ENCODE data around the gene MGAT2. TPM values are rescaled to one million over a fixed set of nuclear protein-coding genes. Genes with fewer than 3 reads are reported as not detected.

MGAT2 gene
- total RNA-seq, 1 donor from 2014 or later, result 47.0 TPM

DNA sequence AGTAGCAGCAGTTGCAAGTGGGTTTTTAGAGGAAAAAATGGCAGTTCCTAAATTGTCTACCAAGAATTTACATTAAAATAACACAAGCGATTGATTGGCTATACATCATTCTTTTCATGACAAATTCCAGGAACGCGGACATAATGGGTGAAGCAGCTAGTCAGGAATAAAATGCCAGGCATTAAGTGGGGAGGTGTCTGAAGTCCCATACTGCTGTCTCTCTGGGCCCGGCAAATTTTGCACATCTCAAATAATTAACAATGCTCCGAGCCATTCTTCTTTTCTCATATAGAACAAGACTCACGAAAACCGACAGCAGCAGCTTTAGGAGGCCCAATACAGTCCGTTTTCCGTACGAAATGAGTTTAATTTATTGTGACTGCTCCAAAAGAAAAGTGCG lies 869 bp upstream of the MGAT2 start:
- Mint-ChIP-seq H3K36me3 (ENCODE audit: low read depth, unreplicated experiment) (peaks cover 17% of the 10 kb centered on the region), H3K27me3 (ENCODE audit: unreplicated experiment) (peaks cover 22% of the 10 kb centered on the region), H3K4me3 (ENCODE audit: unreplicated experiment) (peak overlapping the region; percentile 98), H3K27ac (ENCODE audit: unreplicated experiment) (peak overlapping the region; percentile 98), H3K4me1 (ENCODE audit: unreplicated experiment) (peaks cover 20% of the 10 kb centered on the region), H3K9me3 (ENCODE audit: unreplicated experiment) (no peaks in the 10 kb centered on the region)
- TF ChIP-seq, protein P1, sequence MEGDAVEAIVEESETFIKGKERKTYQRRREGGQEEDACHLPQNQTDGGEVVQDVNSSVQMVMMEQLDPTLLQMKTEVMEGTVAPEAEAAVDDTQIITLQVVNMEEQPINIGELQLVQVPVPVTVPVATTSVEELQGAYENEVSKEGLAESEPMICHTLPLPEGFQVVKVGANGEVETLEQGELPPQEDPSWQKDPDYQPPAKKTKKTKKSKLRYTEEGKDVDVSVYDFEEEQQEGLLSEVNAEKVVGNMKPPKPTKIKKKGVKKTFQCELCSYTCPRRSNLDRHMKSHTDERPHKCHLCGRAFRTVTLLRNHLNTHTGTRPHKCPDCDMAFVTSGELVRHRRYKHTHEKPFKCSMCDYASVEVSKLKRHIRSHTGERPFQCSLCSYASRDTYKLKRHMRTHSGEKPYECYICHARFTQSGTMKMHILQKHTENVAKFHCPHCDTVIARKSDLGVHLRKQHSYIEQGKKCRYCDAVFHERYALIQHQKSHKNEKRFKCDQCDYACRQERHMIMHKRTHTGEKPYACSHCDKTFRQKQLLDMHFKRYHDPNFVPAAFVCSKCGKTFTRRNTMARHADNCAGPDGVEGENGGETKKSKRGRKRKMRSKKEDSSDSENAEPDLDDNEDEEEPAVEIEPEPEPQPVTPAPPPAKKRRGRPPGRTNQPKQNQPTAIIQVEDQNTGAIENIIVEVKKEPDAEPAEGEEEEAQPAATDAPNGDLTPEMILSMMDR (IDR thresholded peaks at IDR 0.05; ENCODE audit: unreplicated experiment), result no peak
- DNase-seq (ENCODE audit: low spot score), result no peak

DNA sequence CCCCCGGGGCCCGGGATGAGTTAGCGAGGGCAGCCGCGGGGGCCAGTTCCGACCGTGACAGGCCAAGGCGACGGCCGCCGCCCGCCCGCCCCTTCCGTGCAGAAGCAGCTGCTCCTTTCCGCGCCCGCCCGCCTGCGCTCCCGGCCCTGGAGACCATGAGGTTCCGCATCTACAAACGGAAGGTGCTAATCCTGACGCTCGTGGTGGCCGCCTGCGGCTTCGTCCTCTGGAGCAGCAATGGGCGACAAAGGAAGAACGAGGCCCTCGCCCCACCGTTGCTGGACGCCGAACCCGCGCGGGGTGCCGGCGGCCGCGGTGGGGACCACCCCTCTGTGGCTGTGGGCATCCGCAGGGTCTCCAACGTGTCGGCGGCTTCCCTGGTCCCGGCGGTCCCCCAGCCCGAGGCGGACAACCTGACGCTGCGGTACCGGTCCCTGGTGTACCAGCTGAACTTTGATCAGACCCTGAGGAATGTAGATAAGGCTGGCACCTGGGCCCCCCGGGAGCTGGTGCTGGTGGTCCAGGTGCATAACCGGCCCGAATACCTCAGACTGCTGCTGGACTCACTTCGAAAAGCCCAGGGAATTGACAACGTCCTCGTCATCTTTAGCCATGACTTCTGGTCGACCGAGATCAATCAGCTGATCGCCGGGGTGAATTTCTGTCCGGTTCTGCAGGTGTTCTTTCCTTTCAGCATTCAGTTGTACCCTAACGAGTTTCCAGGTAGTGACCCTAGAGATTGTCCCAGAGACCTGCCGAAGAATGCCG lies 699 bp downstream of the MGAT2 start:
- peaks cover 20% of the 10 kb centered on the region for H3K4me1 Mint-ChIP-seq (ENCODE audit: unreplicated experiment)
- no peaks in the 10 kb centered on the region for H3K9me3 Mint-ChIP-seq (ENCODE audit: unreplicated experiment)
- H3K27me3 Mint-ChIP-seq (ENCODE audit: unreplicated experiment), result peaks cover 22% of the 10 kb centered on the region
- peak; percentile 70 for DNase-seq (ENCODE audit: low spot score)
- peak overlapping the region; percentile 63 for H3K27ac Mint-ChIP-seq (ENCODE audit: unreplicated experiment)
- TF ChIP-seq, protein P1 (IDR thresholded peaks at IDR 0.05; ENCODE audit: unreplicated experiment), result no peak
- peaks cover 17% of the 10 kb centered on the region for H3K36me3 Mint-ChIP-seq (ENCODE audit: low read depth, unreplicated experiment)
- H3K4me3 Mint-ChIP-seq (ENCODE audit: unreplicated experiment), result peak overlapping the region; percentile 98

DNA sequence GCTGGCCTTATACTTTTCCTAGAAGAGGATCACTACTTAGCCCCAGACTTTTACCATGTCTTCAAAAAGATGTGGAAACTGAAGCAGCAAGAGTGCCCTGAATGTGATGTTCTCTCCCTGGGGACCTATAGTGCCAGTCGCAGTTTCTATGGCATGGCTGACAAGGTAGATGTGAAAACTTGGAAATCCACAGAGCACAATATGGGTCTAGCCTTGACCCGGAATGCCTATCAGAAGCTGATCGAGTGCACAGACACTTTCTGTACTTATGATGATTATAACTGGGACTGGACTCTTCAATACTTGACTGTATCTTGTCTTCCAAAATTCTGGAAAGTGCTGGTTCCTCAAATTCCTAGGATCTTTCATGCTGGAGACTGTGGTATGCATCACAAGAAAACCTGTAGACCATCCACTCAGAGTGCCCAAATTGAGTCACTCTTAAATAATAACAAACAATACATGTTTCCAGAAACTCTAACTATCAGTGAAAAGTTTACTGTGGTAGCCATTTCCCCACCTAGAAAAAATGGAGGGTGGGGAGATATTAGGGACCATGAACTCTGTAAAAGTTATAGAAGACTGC lies 1.5 kb downstream of the MGAT2 start:
- peak overlapping the region; percentile 94 for H3K4me3 Mint-ChIP-seq (ENCODE audit: unreplicated experiment)
- DNase-seq (ENCODE audit: low spot score), result no peak
- peak overlapping the region; percentile 63 for H3K27ac Mint-ChIP-seq (ENCODE audit: unreplicated experiment)
- H3K27me3 Mint-ChIP-seq (ENCODE audit: unreplicated experiment), result peaks cover 21% of the 10 kb centered on the region
- H3K9me3 Mint-ChIP-seq (ENCODE audit: unreplicated experiment), result no peaks in the 10 kb centered on the region
- H3K4me1 Mint-ChIP-seq (ENCODE audit: unreplicated experiment), result peaks cover 20% of the 10 kb centered on the region
- TF ChIP-seq, protein P1 (IDR thresholded peaks at IDR 0.05; ENCODE audit: unreplicated experiment), result no peak
- H3K36me3 Mint-ChIP-seq (ENCODE audit: low read depth, unreplicated experiment), result peaks cover 19% of the 10 kb centered on the region

- H3K27ac Mint-ChIP-seq (ENCODE audit: unreplicated experiment), result no peak overlapping the region
- no peaks in the 10 kb centered on the region for H3K9me3 Mint-ChIP-seq (ENCODE audit: unreplicated experiment)
- peaks cover 18% of the 10 kb centered on the region for H3K36me3 Mint-ChIP-seq (ENCODE audit: low read depth, unreplicated experiment)
- H3K27me3 Mint-ChIP-seq (ENCODE audit: unreplicated experiment), result peaks cover 19% of the 10 kb centered on the region
- peaks cover 16% of the 10 kb centered on the region for H3K4me1 Mint-ChIP-seq (ENCODE audit: unreplicated experiment)
- DNase-seq (ENCODE audit: low spot score), result no peak
- TF ChIP-seq, protein P1 (IDR thresholded peaks at IDR 0.05; ENCODE audit: unreplicated experiment), result no peak
- peak overlapping the region; percentile 56 for H3K4me3 Mint-ChIP-seq (ENCODE audit: unreplicated experiment)
Measured at GRCh38 chr14:49623387-49623786, 2.8 kb downstream of the MGAT2 start.
